Measurements from ENCODE around the gene DSN1. TPM values are rescaled to one million over a fixed set of nuclear protein-coding genes. Genes with fewer than 3 reads are reported as not detected.

DSN1 gene
- total RNA-seq, 1 donor from 2014 or later: 6.4 TPM

Other genes with a start within 250 kb of the DSN1 start
- gene MYL9, start 232.2 kb downstream of the DSN1 start, total RNA-seq: 518 TPM
- gene TGIF2, start 200.2 kb downstream of the DSN1 start, total RNA-seq: 9.3 TPM
- 109 TPM for gene RAB5IF, start 168.0 kb downstream of the DSN1 start, total RNA-seq
- 0.64 TPM for gene SLA2, start 127.6 kb downstream of the DSN1 start, total RNA-seq
- 18.6 TPM for gene NDRG3, start 27.7 kb downstream of the DSN1 start, total RNA-seq
- gene TLDC2, start 102.4 kb upstream of the DSN1 start, total RNA-seq: not detected
- 280 TPM for gene SAMHD1, start 177.9 kb upstream of the DSN1 start, total RNA-seq

Measured in mesenteric fat pad (tissue), 1 donor.